Stimulated activated CD4-positive, alpha-beta T cell treated with anti-CD3 and anti-CD28 coated beads, Interleukin-4, amount 100 ng/mL, for 1 hour (primary cell): ENCODE measurements around the gene ZFAND2A.
A peak's percentile ranks its signal among the peaks of the same experiment; 100 is the strongest.
"Not testable (repeated sequence)": the region's sequence is repeated elsewhere in the genome, so short reads cannot be mapped to it uniquely, and the experiment has no call there.

Experiments
- DNase-seq: peaks from one replicate; pipeline ENCODE4 v3.0.0-alpha.2; 2020

The ZFAND2A gene

DNA sequence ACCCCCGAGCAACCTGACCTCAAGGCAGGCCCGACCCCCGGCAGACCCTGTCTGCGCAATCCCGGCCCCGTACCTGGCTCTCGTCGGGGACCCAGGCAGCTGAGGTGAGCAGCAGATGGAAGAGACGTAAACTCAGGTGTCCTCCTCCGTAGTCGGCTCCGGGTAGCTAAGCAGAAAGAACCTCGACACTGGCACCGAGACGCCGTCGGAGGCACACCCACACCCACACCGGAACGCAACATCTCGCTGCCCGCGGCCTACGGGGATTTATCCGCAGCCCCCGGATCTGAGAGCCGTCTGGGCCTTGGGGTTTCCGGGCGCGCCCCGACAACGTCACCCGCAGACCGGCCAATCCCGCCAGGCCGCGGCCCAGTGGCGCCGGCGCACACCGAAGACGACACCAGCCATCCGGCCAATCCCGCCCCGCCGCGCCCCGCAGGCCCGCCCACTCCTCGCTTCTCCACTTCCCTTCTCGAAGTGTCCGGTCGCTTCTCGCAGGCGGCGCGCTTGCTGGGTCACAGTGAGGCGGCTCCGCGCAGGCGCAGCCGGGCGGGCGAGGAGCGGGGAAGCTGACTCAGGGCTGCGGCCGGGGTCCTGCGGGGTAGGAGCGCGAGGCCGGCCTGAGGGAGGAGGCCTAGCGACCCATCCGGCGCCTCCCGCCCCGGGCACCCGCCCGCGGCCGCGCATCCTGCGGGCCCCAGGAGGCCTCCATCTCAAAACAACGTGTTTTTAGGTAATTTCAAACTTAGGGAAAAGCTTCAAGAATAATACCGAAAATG, at the start of gene ZFAND2A:
ZFAND2A (minus strand) TSS at position 306 of the 779 bp plus-strand sequence. CDS start 1,984 bp downstream, outside the sequence.
- peak; percentile 98 for DNase-seq

- no peak for DNase-seq
Measured at GRCh38 chr7:1209097-1209496, 49.1 kb upstream of the ZFAND2A start.

DNA sequence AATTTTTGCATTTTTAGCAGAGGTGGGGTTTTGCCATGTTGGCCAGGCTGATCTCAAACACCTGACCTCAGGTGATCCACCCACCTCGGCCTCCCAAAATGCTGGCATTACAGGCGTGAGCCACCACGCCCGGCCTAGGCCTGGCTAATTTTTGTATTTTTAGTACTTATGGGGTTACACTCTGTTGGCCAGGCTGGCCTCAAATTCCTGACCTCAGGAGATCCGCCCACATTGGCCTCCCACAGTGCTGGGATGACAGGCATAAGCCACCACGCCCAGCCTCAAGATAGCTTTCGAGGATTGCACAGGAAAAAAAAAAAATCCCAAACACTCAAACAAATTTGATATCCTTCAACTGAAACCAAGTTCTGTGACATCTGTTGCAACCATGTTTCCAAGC, 45.7 kb upstream of the ZFAND2A start:
- DNase-seq: not testable (repeated sequence)

GRCh38 chr7:1204460-1205140, 44.6 kb upstream of the ZFAND2A start:
- DNase-seq: no peak

DNA sequence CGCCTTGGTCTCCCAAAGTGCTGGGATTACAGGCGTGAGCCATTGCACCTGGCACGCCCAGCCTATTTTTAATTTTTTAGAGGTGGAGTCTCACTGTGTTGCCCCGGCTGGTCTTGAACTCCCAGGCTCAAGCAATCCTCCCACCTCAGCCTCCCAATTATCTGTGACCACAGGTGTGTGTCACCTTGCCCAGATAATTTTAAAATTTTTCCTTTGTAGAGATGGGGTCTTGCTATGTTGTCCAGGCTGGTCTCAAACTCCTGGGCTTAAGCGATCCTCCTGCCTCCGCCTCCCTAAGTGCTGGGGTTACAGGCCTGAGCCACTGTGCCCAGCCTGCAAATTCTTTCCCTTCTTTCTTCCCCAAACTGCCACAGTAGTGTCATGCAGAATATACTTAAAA, 42.9 kb upstream of the ZFAND2A start:
- not testable (repeated sequence) for DNase-seq

DNA sequence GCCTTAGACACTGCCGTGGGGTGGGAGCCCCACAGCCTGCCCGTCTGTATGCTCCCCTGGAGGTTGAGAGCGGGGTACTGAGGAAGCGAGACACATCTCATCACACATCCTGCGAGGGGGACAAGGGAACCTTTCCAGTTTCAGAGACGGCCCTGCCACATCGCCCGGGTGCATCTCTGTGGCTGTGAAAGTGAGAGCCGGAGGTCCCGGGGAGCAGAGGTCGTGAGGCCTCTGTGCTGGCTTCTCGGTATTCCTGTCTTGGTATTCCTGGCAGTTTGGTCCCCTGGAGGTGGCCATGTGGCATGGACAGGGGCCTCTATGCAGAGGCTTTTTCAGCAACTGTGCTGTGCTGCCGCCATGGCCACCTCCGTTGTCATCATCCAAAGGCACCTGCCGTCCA, 41.9 kb upstream of the ZFAND2A start:
- no peak for DNase-seq

DNA sequence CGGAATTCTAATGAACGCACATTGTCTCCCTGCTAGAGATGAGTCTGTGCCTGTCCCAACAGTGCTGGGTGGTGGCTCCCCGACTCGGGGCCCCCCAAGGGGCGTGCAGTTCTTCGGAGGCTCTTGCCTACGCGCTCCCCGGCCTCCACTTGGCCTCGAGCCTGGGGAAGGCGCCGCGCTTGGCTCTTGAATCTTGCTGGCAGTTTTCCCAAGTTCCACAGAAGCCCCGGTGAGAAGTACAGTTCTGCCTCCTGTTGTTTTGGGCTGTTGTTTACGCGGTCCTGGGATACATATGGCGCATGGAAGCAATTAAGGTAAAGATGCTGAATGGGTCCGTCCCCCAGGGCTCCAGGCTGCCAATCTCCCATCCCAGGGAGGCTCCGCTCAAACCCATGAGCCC, 40.0 kb upstream of the ZFAND2A start:
- DNase-seq: no peak

- no peak for DNase-seq
Measured at GRCh38 chr7:1197997-1198625, 38.1 kb upstream of the ZFAND2A start.

DNA sequence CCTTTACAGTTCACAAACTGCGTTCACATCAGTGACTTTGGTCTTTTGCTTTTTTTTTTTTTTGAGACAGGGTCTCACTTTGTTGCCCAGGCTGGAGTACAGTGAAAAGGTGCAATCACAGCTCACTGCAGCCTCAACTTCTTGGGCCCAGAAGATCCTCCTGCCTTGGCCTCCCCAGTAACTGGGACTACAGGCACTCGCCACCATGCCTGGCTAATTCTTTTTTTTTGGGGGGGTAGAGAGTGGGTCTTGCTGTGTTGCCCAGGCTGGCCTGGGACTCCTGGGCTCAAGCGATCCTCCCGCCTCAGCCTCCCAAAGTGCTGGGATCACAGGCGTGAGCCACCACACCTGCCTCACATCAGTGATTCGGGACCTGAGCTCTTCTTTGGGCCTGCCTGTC, 37.0 kb upstream of the ZFAND2A start:
- no peak for DNase-seq

GRCh38 chr7:1196441-1196840, 36.4 kb upstream of the ZFAND2A start:
- DNase-seq: not testable (repeated sequence)

DNA sequence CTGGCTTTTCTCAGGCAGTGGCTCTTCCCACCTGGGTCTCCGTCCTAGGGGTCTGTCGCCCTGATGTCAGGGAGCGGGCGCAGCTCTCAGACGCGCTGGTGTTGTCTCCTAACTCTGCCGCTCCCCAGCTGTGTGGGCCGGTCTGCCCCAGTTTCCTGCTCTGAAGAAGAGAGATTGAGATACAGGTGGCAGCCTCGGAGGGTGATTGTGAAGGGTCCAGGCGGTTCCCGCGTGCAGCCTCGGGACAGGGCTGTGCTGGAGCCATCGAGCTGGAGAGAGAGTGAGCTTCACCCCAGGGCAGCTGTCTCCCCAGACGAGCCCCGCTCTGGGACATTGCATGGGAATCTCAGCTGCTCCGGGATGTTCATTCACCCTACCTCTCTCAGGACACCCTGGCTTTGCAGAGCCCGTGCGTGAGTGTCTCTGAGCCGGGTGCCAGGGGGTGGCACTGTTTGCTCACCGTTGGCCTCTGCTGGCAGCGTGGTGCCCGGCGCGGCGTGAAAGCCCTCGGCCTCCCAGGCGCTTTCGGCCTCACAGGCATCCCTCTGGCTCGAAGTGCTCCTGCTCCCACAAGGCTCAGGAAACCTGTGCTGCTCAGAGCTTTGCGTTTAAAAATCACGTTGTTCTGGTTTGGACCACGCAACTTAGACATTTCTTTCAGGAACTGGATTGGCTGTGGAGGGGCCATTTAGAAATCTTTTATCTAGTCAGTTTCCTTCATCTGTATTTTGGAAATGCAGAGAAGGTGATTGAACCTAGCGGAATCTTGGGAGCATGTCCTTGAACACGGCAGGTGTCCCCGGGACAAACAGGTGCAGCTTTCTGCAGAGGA, 33.8 kb upstream of the ZFAND2A start:
- peak; percentile 38 for DNase-seq

DNA sequence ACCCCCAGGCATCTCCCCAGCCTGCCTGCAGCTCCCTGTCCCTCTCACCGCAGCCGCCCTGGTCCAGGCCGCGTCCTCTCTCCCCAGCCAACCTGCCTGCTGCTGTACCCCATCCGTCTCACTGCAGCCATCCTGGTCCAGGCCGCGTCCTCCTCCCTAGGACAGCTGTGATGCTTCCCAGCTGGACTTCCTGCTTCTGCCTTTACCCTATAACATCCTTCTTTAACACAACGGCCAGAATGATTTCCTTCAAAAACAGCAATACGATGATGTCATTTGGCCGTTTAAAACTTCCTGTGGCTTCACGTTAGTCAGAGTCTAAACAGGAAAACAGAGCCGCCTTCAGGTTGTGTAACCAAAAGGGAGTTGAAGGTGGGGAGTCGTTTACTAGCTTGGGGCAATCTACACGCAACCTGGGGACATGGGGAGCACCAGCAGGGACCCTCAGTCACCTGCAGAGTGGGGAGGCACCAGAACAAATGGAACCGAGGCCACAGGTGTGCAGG, 32.2 kb upstream of the ZFAND2A start:
- DNase-seq: no peak

GRCh38 chr7:1189986-1190772, 30.2 kb upstream of the ZFAND2A start:
- DNase-seq: no peak

GRCh38 chr7:1188720-1189294, 28.8 kb upstream of the ZFAND2A start:
- DNase-seq: no peak

DNA sequence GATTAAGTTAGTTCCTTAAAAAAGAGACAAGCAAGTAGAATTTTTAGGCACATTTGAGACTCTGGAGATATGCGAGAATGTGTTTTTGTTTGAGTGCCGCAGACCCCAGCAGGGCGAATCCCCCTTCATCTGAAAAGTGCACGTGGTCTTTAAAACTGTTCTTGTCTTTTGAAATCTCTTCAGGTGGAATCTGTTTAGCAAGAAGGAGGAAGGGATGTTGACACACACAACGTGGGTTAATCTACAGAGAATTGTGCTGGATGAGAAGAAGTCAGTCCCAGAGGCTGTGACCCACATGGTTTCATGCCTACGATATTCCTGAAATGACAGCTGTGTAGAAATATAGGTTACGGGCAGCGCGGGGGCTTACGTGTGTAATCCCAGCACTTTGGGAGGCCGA, 27.1 kb upstream of the ZFAND2A start:
- no peak for DNase-seq

- DNase-seq: no peak
Measured at GRCh38 chr7:1181640-1182039, 21.6 kb upstream of the ZFAND2A start.

GRCh38 chr7:1181031-1181430, 21.0 kb upstream of the ZFAND2A start:
- no peak for DNase-seq

DNA sequence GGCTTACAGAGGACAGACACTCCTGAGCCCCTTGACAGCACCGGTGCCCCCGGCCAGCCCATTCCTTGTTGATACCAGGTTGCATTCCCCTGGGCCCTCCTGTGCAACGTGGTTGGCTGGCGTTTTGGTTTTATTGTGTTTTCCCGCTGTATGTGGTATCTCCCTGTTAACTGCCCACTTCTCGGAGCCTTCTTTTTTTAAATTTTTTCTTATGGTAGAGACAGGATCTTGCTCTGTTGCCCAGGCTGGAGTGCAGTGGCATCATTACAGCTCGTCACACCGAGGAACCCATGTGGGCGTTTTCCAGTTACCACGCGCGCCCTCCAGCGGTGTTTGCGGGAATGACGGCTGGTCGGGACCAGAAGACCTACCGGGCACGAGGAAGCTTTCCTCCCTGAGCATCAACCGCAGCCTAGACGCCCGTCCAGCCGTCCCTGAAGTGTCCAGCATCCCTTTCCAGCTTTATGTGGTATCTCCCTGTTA, 16.9 kb upstream of the ZFAND2A start:
- peak; percentile 86 for DNase-seq

GRCh38 chr7:1175967-1176851, 16.2 kb upstream of the ZFAND2A start:
- DNase-seq: peak; percentile 83

GRCh38 chr7:1175597-1175966, 15.6 kb upstream of the ZFAND2A start:
- DNase-seq: no peak
